Activated CD4-positive, alpha-beta memory T cell treated with anti-CD3 and anti-CD28 coated beads for 36 hours (primary cell): ENCODE measurements around the gene TCP11X2. TPM values are rescaled to one million over a fixed set of nuclear protein-coding genes. Genes with fewer than 3 reads are reported as not detected.

Experiments
- total RNA-seq, 2 experiments: library from RNA; stranded (reverse); gene quantifications; one replicate each; pipeline ENCODE4 v1.2.3, GENCODE V29; 2021

Gene TCP11X2
- total RNA-seq, 2 experiments from 2014 or later: not detected

Other genes with a start within 250 kb of the TCP11X2 start
- not detected for gene NXF2, start 224.6 kb downstream of the TCP11X2 start, total RNA-seq
- not detected for gene NXF2B, start 31.8 kb downstream of the TCP11X2 start, total RNA-seq
- under 1 TPM; 0.45 to 0.70 TPM for gene TMSB15A, start 44.9 kb upstream of the TCP11X2 start, total RNA-seq
- 10 to 100 TPM in 1 of 2 experiments, 1 to 10 TPM in 1; 7.5 to 10.0 TPM for gene ARMCX5, start 127.7 kb upstream of the TCP11X2 start, total RNA-seq
- 1 to 10 TPM; 4.0 to 4.1 TPM for gene GPRASP1, start 179.7 kb upstream of the TCP11X2 start, total RNA-seq
- 1 to 10 TPM; 1.2 to 1.7 TPM for gene GPRASP2, start 240.6 kb upstream of the TCP11X2 start, total RNA-seq
- gene GPRASP3, start 248.9 kb upstream of the TCP11X2 start, total RNA-seq: 1 to 10 TPM; 1.1 to 1.3 TPM